Gastroesophageal sphincter (tissue), 4 donors: ENCODE data around the gene PRKG1. TPM values are rescaled to one million over a fixed set of nuclear protein-coding genes. Genes with fewer than 3 reads are reported as not detected.

Source experiments
- ATAC-seq: fragments of 150-250 bp; one replicate; pipeline ENCODE4 v1.9.1; 2016; ENCODE audit warnings: mild to moderate bottlenecking, moderate library complexity
- H3K27ac ChIP-seq, 4 donors: fragments of 200-600 bp; sonication (generic) in 3 of 4; 1 replicate in 3 of 4; 2 replicates in 1 of 4; pipeline ENCODE4 v1.5.1; 2016 to 2019
- H3K27me3 ChIP-seq: fragments of 200-600 bp; sonication (generic); one replicate; pipeline ENCODE4 v1.5.1; 2019
- H3K36me3 ChIP-seq, 2 donors: fragments of 200-600 bp; sonication (generic); one replicate each; pipeline ENCODE4 v1.5.1; 2019; ENCODE audit warnings: control low read depth in 1 of 2
- H3K4me1 ChIP-seq, 3 donors: fragments of 200-600 bp; sonication (generic); 1 replicate in 2 of 3; 2 replicates in 1 of 3; pipeline ENCODE4 v1.5.1; 2016 to 2019; ENCODE audit warnings: control low read depth in 2 of 3
- H3K4me3 ChIP-seq, 2 donors: fragments of 200-600 bp; sonication (generic); one replicate each; pipeline ENCODE4 v1.5.1; 2019; ENCODE audit warnings: mild to moderate bottlenecking in 1 of 2, moderate library complexity in 1 of 2
- H3K9me3 ChIP-seq, 3 donors: fragments of 200-600 bp; sonication (generic); one replicate each; pipeline ENCODE4 v1.5.1; 2017 to 2019; ENCODE audit warnings: control low read depth in 2 of 3
- EP300 ChIP-seq: sonication (generic); formaldehyde crosslinking; IDR thresholded peaks from one replicate; pipeline ENCODE4 v1.6.1; 2017; ENCODE audit warnings: antibody characterized with exemption, mild to moderate bottlenecking
- POLR2A ChIP-seq, 2 donors: fragments of 450-650 bp; IDR thresholded peaks; one replicate each; pipeline ENCODE4 v1.6.1; 2017; ENCODE audit warnings: antibody characterized with exemption in 2 of 2, mild to moderate bottlenecking in 2 of 2, moderate library complexity in 1 of 2
- POLR2AphosphoS5 ChIP-seq: sonication (generic); formaldehyde crosslinking; IDR thresholded peaks from one replicate; pipeline ENCODE4 v1.6.1; 2017; ENCODE audit warnings: antibody characterized with exemption
- WGBS, 2 donors: methylation state at CpG; one replicate each; pipeline ENCODE4 v1.1.5; 2018; ENCODE audit warnings: low coverage in 1 of 2; 5-methylcytosine and 5-hydroxymethylcytosine counted together
- total RNA-seq, 4 donors: library from RNA; depleted of rRNA; stranded (reverse); fragments of >200 nt; gene quantifications; one replicate each; pipeline ENCODE4 v1.1.0, GENCODE V29; 2016
- TF ChIP-seq, protein P1 (sequence below), 4 experiments: fragments of 200-600 bp in 2 of 4; fragments of 450-650 bp in 2 of 4; sonication (generic) in 1 of 4; IDR thresholded peaks; one replicate each; pipeline ENCODE4 v1.5.1; 2017 to 2019; ENCODE audit warnings: antibody characterized with exemption in 4 of 4, mild to moderate bottlenecking in 2 of 4, moderate library complexity in 2 of 4

The PRKG1 gene
- total RNA-seq, 4 donors from 2014 or later, result 27.5 to 73.2 (median 39.2) TPM

DNA sequence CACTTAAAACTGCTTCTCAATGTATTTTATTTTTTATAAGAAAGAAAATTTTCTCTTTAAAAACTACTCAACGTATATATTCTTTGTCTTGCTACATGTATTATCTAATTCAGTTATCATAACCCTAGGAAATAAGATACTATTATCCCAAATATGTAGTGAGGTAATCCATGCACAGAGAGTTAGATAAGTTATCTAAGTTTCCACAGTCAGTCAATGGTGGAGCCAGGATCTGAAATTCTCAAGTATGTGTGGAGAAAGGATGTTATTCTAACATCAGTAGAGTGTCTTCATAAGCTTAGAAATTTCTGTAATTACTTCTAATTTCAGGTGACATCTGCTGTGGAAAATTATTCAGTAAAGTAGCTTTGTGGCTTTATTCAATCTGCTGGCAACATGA is 385.2 kb downstream of the PRKG1 start:
- H3K36me3 ChIP-seq, result no peaks in the 10 kb centered on the region
- peaks cover 0 to 11% (median 0%) of the 10 kb centered on the region in 3 donors for H3K9me3 ChIP-seq
- H3K4me3 ChIP-seq, result no peak overlapping the region
- H3K4me1 ChIP-seq, result peaks cover 0 to 18% (median 0%) of the 10 kb centered on the region in 3 donors
- TF ChIP-seq POLR2AphosphoS5, result no peak
- WGBS, 2 donors, result 82 to 100% methylated on average over 1 of the region's 1 CpG
- H3K27me3 ChIP-seq, result no peaks in the 10 kb centered on the region
- no peak for ATAC-seq
- H3K27ac ChIP-seq, result no peak overlapping the region

DNA sequence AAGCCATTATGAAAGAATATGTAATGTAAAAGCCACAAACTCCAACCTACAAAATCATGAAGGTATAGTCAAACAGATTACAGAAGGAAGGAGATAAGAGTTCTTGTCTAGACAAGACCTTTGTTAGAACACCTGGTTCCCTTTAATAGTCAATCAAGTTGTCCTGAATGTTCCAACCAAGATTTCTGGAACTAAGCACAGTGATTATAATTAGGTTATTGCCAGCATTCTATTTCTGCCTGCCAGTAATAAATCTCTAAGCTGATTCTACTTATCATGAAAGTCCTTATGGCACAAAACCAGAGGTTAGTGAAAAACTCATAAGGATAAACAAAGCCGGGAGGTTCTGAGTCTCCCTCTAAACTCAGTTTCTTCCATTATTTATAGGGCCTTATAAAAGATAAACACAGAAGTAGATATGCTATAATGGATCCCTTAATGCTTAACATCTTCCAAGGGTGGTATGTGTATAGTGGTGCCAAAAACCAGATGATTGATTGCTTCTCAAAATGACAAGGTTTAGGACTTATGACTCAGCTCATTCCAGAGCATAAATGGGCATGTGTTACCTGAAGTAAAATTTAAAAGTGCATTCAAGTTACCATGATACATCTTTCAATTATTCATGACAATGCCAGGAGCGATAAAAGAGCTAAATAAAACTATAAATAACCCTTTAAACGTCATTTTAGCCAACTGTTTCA is 387.9 kb downstream of the PRKG1 start:
- WGBS, 2 donors, result 17 to 21% methylated on average over 3 of the region's 3 CpGs
- Histone ChIP-seq H3K9me3 (no peaks in the 10 kb centered on the region), H3K4me1 (peaks cover 0 to 35% (median 0%) of the 10 kb centered on the region in 3 donors), H3K27ac (peak overlapping the region in 2 of 4 donors; percentile 7 to 43), H3K27me3 (no peaks in the 10 kb centered on the region), H3K4me3 (no peak overlapping the region), H3K36me3 (no peaks in the 10 kb centered on the region)
- no peak for ATAC-seq
- TF ChIP-seq, protein P1, sequence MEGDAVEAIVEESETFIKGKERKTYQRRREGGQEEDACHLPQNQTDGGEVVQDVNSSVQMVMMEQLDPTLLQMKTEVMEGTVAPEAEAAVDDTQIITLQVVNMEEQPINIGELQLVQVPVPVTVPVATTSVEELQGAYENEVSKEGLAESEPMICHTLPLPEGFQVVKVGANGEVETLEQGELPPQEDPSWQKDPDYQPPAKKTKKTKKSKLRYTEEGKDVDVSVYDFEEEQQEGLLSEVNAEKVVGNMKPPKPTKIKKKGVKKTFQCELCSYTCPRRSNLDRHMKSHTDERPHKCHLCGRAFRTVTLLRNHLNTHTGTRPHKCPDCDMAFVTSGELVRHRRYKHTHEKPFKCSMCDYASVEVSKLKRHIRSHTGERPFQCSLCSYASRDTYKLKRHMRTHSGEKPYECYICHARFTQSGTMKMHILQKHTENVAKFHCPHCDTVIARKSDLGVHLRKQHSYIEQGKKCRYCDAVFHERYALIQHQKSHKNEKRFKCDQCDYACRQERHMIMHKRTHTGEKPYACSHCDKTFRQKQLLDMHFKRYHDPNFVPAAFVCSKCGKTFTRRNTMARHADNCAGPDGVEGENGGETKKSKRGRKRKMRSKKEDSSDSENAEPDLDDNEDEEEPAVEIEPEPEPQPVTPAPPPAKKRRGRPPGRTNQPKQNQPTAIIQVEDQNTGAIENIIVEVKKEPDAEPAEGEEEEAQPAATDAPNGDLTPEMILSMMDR (IDR thresholded peaks at IDR 0.05), result no peak
- TF ChIP-seq POLR2A (IDR thresholded peaks at IDR 0.05) (no peak), EP300 (no peak), POLR2AphosphoS5 (peak; percentile 16)

DNA sequence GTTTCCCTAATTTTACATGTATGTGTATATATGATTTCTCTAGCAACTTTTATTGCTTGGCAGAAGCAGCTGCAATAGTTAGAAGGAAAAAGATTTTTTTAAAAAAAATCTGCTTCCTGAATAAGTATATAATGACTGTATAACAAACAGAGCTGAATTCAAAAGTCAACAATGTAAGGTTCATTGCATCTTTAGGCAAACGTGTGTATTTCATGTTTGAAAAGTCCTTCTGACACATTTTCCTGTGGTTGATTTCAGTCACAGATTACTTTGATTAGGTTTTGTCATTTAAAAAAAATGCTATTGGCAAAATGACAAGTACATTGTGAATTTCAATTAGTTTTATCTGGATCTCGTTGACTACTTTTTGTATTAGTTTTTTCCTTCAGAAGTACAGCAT is 394.1 kb downstream of the PRKG1 start:
- Histone ChIP-seq H3K36me3 (no peaks in the 10 kb centered on the region), H3K4me1 (peaks cover 0 to 22% (median 0%) of the 10 kb centered on the region in 3 donors), H3K4me3 (no peak overlapping the region), H3K27me3 (no peaks in the 10 kb centered on the region), H3K9me3 (no peaks in the 10 kb centered on the region), H3K27ac (no peak overlapping the region)
- WGBS, 2 donors, result 65 to 73% methylated on average over 2 of the region's 2 CpGs
- no peak for ATAC-seq
- no peak for TF ChIP-seq POLR2AphosphoS5
- TF ChIP-seq EP300, result no peak

DNA sequence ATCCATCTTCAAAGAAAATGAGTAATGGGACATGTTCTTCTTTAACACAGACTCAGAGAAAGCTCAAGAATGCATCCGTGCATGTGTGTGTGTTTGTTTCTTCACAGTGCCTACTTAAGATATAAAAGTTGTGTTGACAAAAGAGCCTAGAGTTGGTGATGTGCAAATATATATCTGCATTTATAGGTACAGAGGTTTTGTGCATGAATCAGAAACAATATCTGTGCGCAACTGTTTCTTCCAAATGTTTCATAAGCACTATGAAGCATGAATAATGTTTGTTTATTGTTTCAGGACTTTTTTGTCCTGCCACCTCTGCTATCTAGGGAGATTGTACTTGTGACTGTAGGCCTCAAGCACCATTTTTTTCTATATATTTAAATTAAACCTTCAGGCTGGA is 395.4 kb downstream of the PRKG1 start:
- Histone ChIP-seq H3K27ac (no peak overlapping the region), H3K27me3 (no peaks in the 10 kb centered on the region), H3K36me3 (no peaks in the 10 kb centered on the region), H3K9me3 (no peaks in the 10 kb centered on the region), H3K4me3 (no peak overlapping the region), H3K4me1 (peaks cover 0 to 21% (median 0%) of the 10 kb centered on the region in 3 donors)
- WGBS, 2 donors, result 93% methylated on average over 2 of the region's 2 CpGs
- TF ChIP-seq, protein P1 (IDR thresholded peaks at IDR 0.05), result no peak
- TF ChIP-seq EP300 (no peak), POLR2AphosphoS5 (no peak), POLR2A (IDR thresholded peaks at IDR 0.05) (no peak)
- no peak for ATAC-seq

DNA sequence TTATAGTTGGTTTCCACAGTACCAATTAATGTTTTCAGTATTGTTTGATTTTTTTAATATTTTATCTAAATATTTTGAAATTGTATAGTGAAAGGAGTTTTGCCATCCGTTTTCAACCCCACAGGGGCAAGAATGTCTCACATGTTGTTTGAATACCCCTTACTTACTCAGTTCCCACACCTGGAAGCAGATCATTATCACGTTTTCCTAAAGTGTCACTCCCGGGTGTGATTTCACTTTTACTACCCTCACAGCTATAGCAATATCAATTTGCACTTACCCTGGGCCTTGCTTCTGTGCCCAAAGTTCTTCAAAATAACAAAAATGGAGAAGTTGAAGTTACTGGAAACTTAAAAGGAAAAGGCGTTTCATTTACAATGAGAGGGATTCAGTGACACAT is 397.0 kb downstream of the PRKG1 start:
- ATAC-seq, result no peak
- H3K27me3 ChIP-seq, result no peaks in the 10 kb centered on the region
- WGBS, 2 donors, result 50 to 85% methylated on average over 3 to 4 of the region's 4 CpGs
- peaks cover 0 to 13% (median 0%) of the 10 kb centered on the region in 3 donors for H3K4me1 ChIP-seq
- H3K27ac ChIP-seq, result no peak overlapping the region
- no peak for TF ChIP-seq EP300
- no peaks in the 10 kb centered on the region for H3K36me3 ChIP-seq
- no peak overlapping the region for H3K4me3 ChIP-seq
- no peaks in the 10 kb centered on the region for H3K9me3 ChIP-seq

DNA sequence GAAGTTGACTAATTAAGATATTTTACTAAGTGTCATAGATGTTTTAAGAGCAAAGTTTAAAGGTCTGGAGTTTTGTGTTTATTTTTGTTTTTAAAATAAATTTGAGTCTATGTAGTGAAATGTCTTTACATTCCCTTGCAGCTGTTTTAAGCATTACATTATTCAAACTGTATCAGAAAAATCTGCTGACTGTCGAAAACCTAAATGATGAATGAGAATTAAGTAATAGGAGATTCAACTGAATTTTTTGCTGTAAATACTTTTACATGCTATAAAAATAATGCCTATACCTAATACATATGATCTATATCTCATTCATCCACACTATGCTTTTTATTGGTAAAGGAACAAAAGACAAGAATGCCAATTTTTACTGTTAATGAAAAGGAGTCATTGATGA is 397.9 kb downstream of the PRKG1 start:
- no peaks in the 10 kb centered on the region for H3K9me3 ChIP-seq
- WGBS, 2 donors, result 9 to 96% methylated on average over 1 of the region's 1 CpG
- no peak for ATAC-seq
- H3K4me3 ChIP-seq, result no peak overlapping the region
- no peak overlapping the region for H3K27ac ChIP-seq
- TF ChIP-seq POLR2A (IDR thresholded peaks at IDR 0.05) (no peak), POLR2AphosphoS5 (no peak), EP300 (no peak)
- TF ChIP-seq, protein P1 (IDR thresholded peaks at IDR 0.05), result no peak
- H3K27me3 ChIP-seq, result no peaks in the 10 kb centered on the region
- no peaks in the 10 kb centered on the region for H3K36me3 ChIP-seq
- H3K4me1 ChIP-seq, result peaks cover 0 to 5% (median 0%) of the 10 kb centered on the region in 3 donors
